Activated naive CD4-positive, alpha-beta T cell treated with anti-CD3 and anti-CD28 coated beads for 36 hours (primary cell): ENCODE results near the gene TCF4. TPM values are rescaled to one million over a fixed set of nuclear protein-coding genes. Genes with fewer than 3 reads are reported as not detected.

Experiments used
- CTCF ChIA-PET: fragments of 350-600 bp; sonication (Branson Sonifier 250); formaldehyde crosslinking; loops from one replicate; lab custom pipeline; 2021; ENCODE audit warnings: antibody characterized with exemption; lab: Charles Lee
- DNase-seq: peaks from one replicate; pipeline ENCODE4 v3.0.0-alpha.2; 2020
- H3K27ac Mint-ChIP-seq: one replicate; pipeline ENCODE4 v1.8.0; 2021; ENCODE audit warnings: mild to moderate bottlenecking, mixed read lengths
- H3K27me3 Mint-ChIP-seq: one replicate; pipeline ENCODE4 v1.8.0; 2021; ENCODE audit warnings: low read depth, mixed read lengths
- H3K36me3 Mint-ChIP-seq: one replicate; pipeline ENCODE4 v1.8.0; 2021; ENCODE audit warnings: low read depth, mixed read lengths
- H3K4me1 Mint-ChIP-seq: one replicate; pipeline ENCODE4 v1.8.0; 2021; ENCODE audit warnings: low read depth, mixed read lengths
- H3K4me3 Mint-ChIP-seq: one replicate; pipeline ENCODE4 v1.8.0; 2021; ENCODE audit warnings: mild to moderate bottlenecking, moderate library complexity, mixed read lengths
- H3K9me3 Mint-ChIP-seq: one replicate; pipeline ENCODE4 v1.8.0; 2021; ENCODE audit warnings: mixed read lengths
- intact Hi-C: fragments of 100-400 bp; cut with micrococcal nuclease; formaldehyde crosslinking; loops from one replicate; pipeline ENCODE4 v1.15.1; 2023
- total RNA-seq, 2 experiments: library from RNA; stranded (reverse); gene quantifications; one replicate each; pipeline ENCODE4 v1.2.3, GENCODE V29; 2021

Gene TCF4
- total RNA-seq, 2 experiments from 2014 or later: 0.49 to 0.91 TPM

GRCh38 chr18:55508651-55509050 lies 79.3 kb downstream of the TCF4 start:
- H3K36me3 Mint-ChIP-seq: no peaks in the 10 kb centered on the region

GRCh38 chr18:55506074-55506473 lies 81.9 kb downstream of the TCF4 start:
- Mint-ChIP-seq H3K27ac (no peak overlapping the region), H3K4me1 (peaks cover 4% of the 10 kb centered on the region), H3K36me3 (no peaks in the 10 kb centered on the region), H3K4me3 (no peak overlapping the region), H3K9me3 (no peaks in the 10 kb centered on the region), H3K27me3 (peaks cover 20% of the 10 kb centered on the region)
- CTCF ChIA-PET: no interaction called here
- intact Hi-C loops: no loop called here
- no peak for DNase-seq

More at GRCh38 chr18:55508651-55509050, 79.3 kb downstream of the TCF4 start:
- Mint-ChIP-seq H3K4me1 (peaks cover 2% of the 10 kb centered on the region), H3K4me3 (no peak overlapping the region), H3K27ac (no peak overlapping the region), H3K9me3 (no peaks in the 10 kb centered on the region), H3K27me3 (peaks cover 13% of the 10 kb centered on the region)
- intact Hi-C loops: no loop called here
- no peak for DNase-seq
- CTCF ChIA-PET: no interaction called here

DNA sequence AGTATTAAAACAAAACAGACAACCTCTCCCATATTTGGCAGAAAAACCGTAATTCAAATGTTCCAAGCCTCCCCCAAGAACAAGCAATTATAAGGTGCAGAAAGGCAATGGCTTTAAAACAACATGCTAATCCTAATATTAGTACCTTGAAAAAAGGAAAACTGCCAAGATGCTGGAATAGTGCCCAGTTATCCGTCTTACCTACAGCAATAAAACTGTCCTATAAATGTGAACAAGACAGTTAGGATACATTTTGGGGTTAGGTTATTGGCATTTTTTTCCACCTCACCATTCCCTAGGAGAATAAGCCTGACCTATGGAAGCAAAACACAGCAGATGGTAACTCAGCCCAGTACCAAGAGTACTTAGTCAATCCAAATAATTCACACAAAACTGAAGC lies 83.2 kb downstream of the TCF4 start:
- intact Hi-C loops: no loop called here
- H3K27me3 Mint-ChIP-seq: peaks cover 14% of the 10 kb centered on the region
- DNase-seq: no peak
- CTCF ChIA-PET: no interaction called here
- H3K9me3 Mint-ChIP-seq: no peaks in the 10 kb centered on the region
- H3K4me3 Mint-ChIP-seq: no peak overlapping the region
- H3K36me3 Mint-ChIP-seq: no peaks in the 10 kb centered on the region
- peaks cover 2% of the 10 kb centered on the region for H3K4me1 Mint-ChIP-seq
- H3K27ac Mint-ChIP-seq: no peak overlapping the region

DNA sequence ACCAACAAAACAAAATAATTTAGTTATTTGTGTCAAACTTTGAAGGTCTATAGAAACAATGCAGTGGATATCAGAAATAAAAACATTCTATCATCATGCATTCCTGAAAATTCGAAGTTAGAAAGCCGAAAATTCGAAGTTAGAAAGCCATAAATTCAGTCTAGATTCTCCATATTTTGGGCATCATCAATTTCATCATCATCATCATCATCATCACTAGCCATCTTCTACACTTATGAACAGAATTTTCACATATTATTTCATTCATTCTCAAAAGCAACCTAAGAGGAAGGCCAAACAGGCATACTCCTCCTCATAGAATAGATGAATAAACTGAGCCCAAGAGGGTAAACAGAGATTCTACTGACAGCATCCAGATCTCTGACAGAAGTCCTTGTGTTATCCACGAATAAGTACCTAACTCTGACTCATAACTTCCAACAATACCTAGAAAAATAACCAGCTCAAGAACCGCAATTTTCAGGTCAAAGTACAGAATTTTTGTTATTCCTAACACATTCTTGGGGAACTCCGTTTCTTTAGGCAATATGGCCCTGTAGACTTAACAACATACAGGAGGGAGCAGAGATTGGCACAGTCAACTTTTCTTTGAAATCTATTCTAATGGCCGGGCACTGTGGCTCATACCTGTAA lies 84.7 kb downstream of the TCF4 start:
- CTCF ChIA-PET: no interaction called here
- intact Hi-C loops: no loop called here
- DNase-seq: no peak
- peaks cover 13% of the 10 kb centered on the region for H3K27me3 Mint-ChIP-seq
- no peak overlapping the region for H3K4me3 Mint-ChIP-seq
- no peaks in the 10 kb centered on the region for H3K9me3 Mint-ChIP-seq
- H3K36me3 Mint-ChIP-seq: no peaks in the 10 kb centered on the region
- H3K27ac Mint-ChIP-seq: no peak overlapping the region
- H3K4me1 Mint-ChIP-seq: peaks cover 2% of the 10 kb centered on the region

DNA sequence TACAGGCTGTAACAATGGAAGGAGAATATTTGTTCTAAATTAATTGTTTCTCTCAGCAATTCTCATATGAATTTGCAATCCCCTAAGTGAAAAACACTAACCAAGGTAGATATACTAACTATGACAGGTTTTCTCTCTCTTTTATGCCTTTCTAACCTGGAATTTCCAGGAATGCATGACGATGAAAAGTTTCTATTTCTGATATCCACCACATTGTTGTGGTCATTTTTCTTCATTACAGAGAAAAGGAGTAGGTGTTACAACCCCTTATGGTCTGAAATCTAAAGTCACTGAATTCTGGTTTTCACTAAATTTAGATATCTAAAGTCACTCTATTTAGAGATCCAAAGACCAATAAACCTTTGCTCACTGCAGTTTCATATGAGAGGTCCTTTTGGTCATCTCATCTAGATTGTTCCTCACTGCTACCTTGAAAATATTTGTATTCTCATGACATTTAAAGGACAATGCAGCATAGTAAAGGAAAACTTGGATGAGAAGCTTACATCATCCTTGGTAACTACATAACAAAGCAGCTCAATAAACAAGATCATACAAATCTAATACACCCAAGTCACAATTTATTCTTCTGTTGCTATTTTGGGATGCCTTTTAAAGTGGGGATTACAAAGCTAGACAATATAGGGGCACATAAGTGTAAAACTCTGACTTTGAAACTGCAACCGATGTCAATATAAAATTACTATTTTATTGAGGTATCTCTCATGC lies 85.8 kb downstream of the TCF4 start:
- Mint-ChIP-seq H3K27ac (no peak overlapping the region), H3K4me1 (peaks cover 2% of the 10 kb centered on the region), H3K4me3 (no peak overlapping the region), H3K9me3 (no peaks in the 10 kb centered on the region), H3K27me3 (peaks cover 15% of the 10 kb centered on the region), H3K36me3 (no peaks in the 10 kb centered on the region)
- intact Hi-C loops: no loop called here
- DNase-seq: no peak
- CTCF ChIA-PET: no interaction called here

GRCh38 chr18:55501579-55501978 lies 86.4 kb downstream of the TCF4 start:
- no peak for DNase-seq
- Mint-ChIP-seq H3K27me3 (peaks cover 15% of the 10 kb centered on the region), H3K27ac (no peak overlapping the region), H3K9me3 (no peaks in the 10 kb centered on the region), H3K4me3 (no peak overlapping the region), H3K4me1 (peaks cover 2% of the 10 kb centered on the region), H3K36me3 (no peaks in the 10 kb centered on the region)
- CTCF ChIA-PET: no interaction called here
- intact Hi-C loops: no loop called here

DNA sequence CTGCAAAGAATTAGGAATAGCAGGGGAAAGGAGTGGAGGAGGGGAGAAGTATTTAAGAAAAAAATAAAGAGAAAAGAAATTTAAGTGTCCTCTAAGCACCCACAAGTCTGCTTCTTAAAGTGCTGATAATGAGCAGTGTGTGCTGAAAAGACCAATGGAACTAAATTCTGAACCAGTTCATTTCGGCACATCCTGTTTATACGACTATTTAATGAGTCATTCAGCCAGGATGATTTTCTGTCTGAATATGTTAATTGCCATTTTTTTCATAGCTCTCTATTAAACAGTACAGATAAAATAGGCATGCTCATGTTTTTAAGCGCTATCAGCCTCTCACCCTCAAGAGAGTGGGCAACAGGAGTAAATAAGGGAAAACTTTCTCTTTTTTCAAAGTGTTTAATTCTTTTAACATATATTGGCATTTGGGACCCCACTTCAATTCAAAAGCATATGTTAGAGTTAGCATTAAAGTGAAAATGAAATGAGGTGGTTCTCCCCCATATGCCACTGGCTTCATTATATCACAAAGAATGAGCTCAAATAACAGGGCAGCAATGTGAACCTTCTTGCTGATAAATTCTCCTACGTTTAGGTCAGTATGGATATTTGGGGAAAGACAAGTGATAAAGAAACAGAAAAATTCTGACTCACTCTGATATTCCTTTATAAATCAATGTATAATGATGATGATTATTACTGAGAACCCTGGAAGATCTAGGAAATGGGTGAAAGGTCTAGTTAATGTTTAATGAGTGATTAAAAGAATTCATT lies 87.5 kb downstream of the TCF4 start:
- no peak overlapping the region for H3K27ac Mint-ChIP-seq
- peaks cover 2% of the 10 kb centered on the region for H3K4me1 Mint-ChIP-seq
- intact Hi-C loops: no loop called here
- H3K9me3 Mint-ChIP-seq: no peaks in the 10 kb centered on the region
- peaks cover 18% of the 10 kb centered on the region for H3K27me3 Mint-ChIP-seq
- CTCF ChIA-PET: no interaction called here
- no peak overlapping the region for H3K4me3 Mint-ChIP-seq
- H3K36me3 Mint-ChIP-seq: no peaks in the 10 kb centered on the region
- DNase-seq: no peak

GRCh38 chr18:55499526-55499925 lies 88.5 kb downstream of the TCF4 start:
- no peaks in the 10 kb centered on the region for H3K9me3 Mint-ChIP-seq
- CTCF ChIA-PET: no interaction called here
- no peak overlapping the region for H3K4me3 Mint-ChIP-seq
- H3K36me3 Mint-ChIP-seq: no peaks in the 10 kb centered on the region
- peaks cover 14% of the 10 kb centered on the region for H3K27me3 Mint-ChIP-seq
- H3K4me1 Mint-ChIP-seq: peaks cover 2% of the 10 kb centered on the region
- intact Hi-C loops: no loop called here
- H3K27ac Mint-ChIP-seq: no peak overlapping the region
- no peak for DNase-seq

- Mint-ChIP-seq H3K4me1 (peaks cover 2% of the 10 kb centered on the region), H3K27ac (no peak overlapping the region), H3K9me3 (no peaks in the 10 kb centered on the region), H3K27me3 (peaks cover 14% of the 10 kb centered on the region), H3K36me3 (no peaks in the 10 kb centered on the region), H3K4me3 (no peak overlapping the region)
- DNase-seq: no peak
- intact Hi-C loops: no loop called here
- CTCF ChIA-PET: interaction anchor here (0.6 kb wide), 1 partner anchor 95 kb away, joined by 4 read pairs; no protein-coding TSS in a partner anchor
Observed at GRCh38 chr18:55497825-55498403, 90.1 kb downstream of the TCF4 start.

GRCh38 chr18:55494899-55495298 lies 93.1 kb downstream of the TCF4 start:
- no peak overlapping the region for H3K27ac Mint-ChIP-seq
- no peak for DNase-seq
- H3K4me3 Mint-ChIP-seq: no peak overlapping the region
- peaks cover 28% of the 10 kb centered on the region for H3K27me3 Mint-ChIP-seq
- intact Hi-C loops: no loop called here
- CTCF ChIA-PET: no interaction called here
- no peaks in the 10 kb centered on the region for H3K9me3 Mint-ChIP-seq
- H3K36me3 Mint-ChIP-seq: no peaks in the 10 kb centered on the region
- peaks cover under 1% of the 10 kb centered on the region for H3K4me1 Mint-ChIP-seq

- Mint-ChIP-seq H3K9me3 (no peaks in the 10 kb centered on the region), H3K27me3 (peaks cover 31% of the 10 kb centered on the region), H3K27ac (no peak overlapping the region), H3K36me3 (no peaks in the 10 kb centered on the region), H3K4me3 (no peak overlapping the region), H3K4me1 (peaks cover 5% of the 10 kb centered on the region)
- CTCF ChIA-PET: no interaction called here
- no peak for DNase-seq
- intact Hi-C loops: no loop called here
Observed at GRCh38 chr18:55494441-55494840, 93.6 kb downstream of the TCF4 start.

- no peak overlapping the region for H3K4me3 Mint-ChIP-seq
- peaks cover 14% of the 10 kb centered on the region for H3K4me1 Mint-ChIP-seq
- H3K36me3 Mint-ChIP-seq: no peaks in the 10 kb centered on the region
- intact Hi-C loops: no loop called here
- CTCF ChIA-PET: no interaction called here
- H3K9me3 Mint-ChIP-seq: no peaks in the 10 kb centered on the region
- no peak for DNase-seq
- H3K27me3 Mint-ChIP-seq: peaks cover 35% of the 10 kb centered on the region
- no peak overlapping the region for H3K27ac Mint-ChIP-seq
Observed at GRCh38 chr18:55491616-55492015, 96.4 kb downstream of the TCF4 start.
